ENCODE measurements around the gene G3BP2.
A peak's percentile ranks its signal among the peaks of the same experiment; 100 is the strongest.
"Not testable (repeated sequence)": the region's sequence is repeated elsewhere in the genome, so short reads cannot be mapped to it uniquely, and the experiment has no call there.

The G3BP2 gene

GRCh38 chr4:75683482-75684155 lies 10.4 kb upstream of the G3BP2 start:
- no peak for DNase-seq

- DNase-seq: no peak
Observed at GRCh38 chr4:75679876-75680575, 6.8 kb upstream of the G3BP2 start.

GRCh38 chr4:75678965-75679364 lies 5.8 kb upstream of the G3BP2 start:
- DNase-seq: no peak

- no peak for DNase-seq
Observed at GRCh38 chr4:75678473-75678872, 5.3 kb upstream of the G3BP2 start.

- no peak for DNase-seq
Observed at GRCh38 chr4:75675004-75675531, 1.9 kb upstream of the G3BP2 start.

GRCh38 chr4:75673959-75674328 lies 733 bp upstream of the G3BP2 start:
- no peak for DNase-seq

GRCh38 chr4:75672461-75673026 lies 667 bp downstream of the G3BP2 start:
- peak; percentile 3 for DNase-seq

GRCh38 chr4:75671802-75672421 lies 1.3 kb downstream of the G3BP2 start:
- peak; percentile 0 for DNase-seq

GRCh38 chr4:75668596-75668995 lies 4.6 kb downstream of the G3BP2 start:
- no peak for DNase-seq

- not testable (repeated sequence) for DNase-seq
Observed at GRCh38 chr4:75667636-75668035, 5.6 kb downstream of the G3BP2 start.

GRCh38 chr4:75666299-75666698 lies 6.9 kb downstream of the G3BP2 start:
- DNase-seq: no peak

- not testable (repeated sequence) for DNase-seq
Observed at GRCh38 chr4:75664604-75665003, 8.6 kb downstream of the G3BP2 start.

GRCh38 chr4:75662626-75663025 lies 10.6 kb downstream of the G3BP2 start:
- no peak for DNase-seq

- DNase-seq: no peak
Observed at GRCh38 chr4:75660491-75660890, 12.7 kb downstream of the G3BP2 start.

GRCh38 chr4:75659512-75660031 lies 13.6 kb downstream of the G3BP2 start:
- no peak for DNase-seq

- DNase-seq: no peak
Observed at GRCh38 chr4:75658876-75659275, 14.3 kb downstream of the G3BP2 start.

- DNase-seq: no peak
Observed at GRCh38 chr4:75655562-75655961, 17.6 kb downstream of the G3BP2 start.

GRCh38 chr4:75654905-75655304 lies 18.3 kb downstream of the G3BP2 start:
- no peak for DNase-seq

- no peak for DNase-seq
Observed at GRCh38 chr4:75653845-75654503, 19.2 kb downstream of the G3BP2 start.

GRCh38 chr4:75644095-75644494 lies 29.1 kb downstream of the G3BP2 start:
- no peak for DNase-seq

- no peak for DNase-seq
Observed at GRCh38 chr4:75643651-75644050, 29.6 kb downstream of the G3BP2 start.

- no peak for DNase-seq
Observed at GRCh38 chr4:75639124-75639695, 34.0 kb downstream of the G3BP2 start.

GRCh38 chr4:75637827-75638226 lies 35.4 kb downstream of the G3BP2 start:
- DNase-seq: no peak

All from NCI-H748 treated with DMSO at 0.1 percent for 48 hours (cell line).